ENCODE results near the gene ITGAE. TPM values are rescaled to one million over a fixed set of nuclear protein-coding genes. Genes with fewer than 3 reads are reported as not detected.
A peak's percentile ranks its signal among the peaks of the same experiment; 100 is the strongest.

Gene ITGAE
- polyA plus RNA-seq, 3 donors from 2014 or later, result 68.2 to 81.9 (median 81.8) TPM

DNA sequence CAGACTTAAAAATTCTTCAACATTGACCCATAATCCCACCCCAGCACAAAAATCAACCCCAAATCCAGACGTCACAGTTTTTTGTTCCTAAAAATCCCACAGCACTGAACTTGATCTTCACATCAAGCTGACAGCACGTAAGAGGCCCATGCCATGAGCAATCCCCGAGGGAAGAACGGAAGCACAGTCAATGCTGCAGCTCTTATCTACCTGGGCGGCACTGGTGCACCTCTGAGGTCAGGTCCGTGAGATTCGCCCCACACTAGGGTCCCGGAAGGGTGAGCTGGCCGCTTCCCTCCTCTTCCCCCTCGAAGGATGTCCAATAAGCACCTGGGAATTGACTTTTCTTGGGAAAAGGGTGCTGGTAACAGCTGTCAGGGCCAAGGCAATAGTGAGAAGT is 11.3 kb upstream of the ITGAE start:
- DNase-seq, result no peak
- Mint-ChIP-seq H3K4me1 (no peaks in the 10 kb centered on the region), H3K36me3 (peaks cover 42 to 63% (median 53%) of the 10 kb centered on the region in 3 donors), H3K9me3 (no peaks in the 10 kb centered on the region), H3K27ac (no peak overlapping the region), H3K4me3 (no peak overlapping the region), H3K27me3 (ENCODE audit: low read depth in 3 of 3) (peaks cover 0 to 4% (median 0%) of the 10 kb centered on the region in 3 donors)

DNA sequence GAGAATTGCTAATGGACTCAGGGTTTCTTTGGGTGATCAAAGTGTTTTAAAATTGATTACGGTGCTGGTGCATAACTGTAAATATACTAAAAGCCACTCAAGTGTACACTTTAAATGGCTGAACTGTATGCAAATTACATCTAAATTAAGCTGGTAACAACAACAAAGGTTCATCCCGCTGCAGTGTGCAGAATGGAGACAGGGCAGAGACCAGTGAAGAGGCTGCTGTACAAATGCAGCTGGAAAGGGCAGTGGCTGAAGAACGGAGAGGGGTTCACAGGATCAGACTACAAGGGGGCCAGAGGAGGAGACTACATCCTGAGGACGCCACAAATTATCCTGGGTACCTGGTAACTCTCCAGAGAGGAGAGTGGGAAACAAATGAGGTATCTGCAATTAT is 9.0 kb upstream of the ITGAE start:
- H3K9me3 Mint-ChIP-seq, result no peaks in the 10 kb centered on the region
- peaks cover 36 to 57% (median 44%) of the 10 kb centered on the region in 3 donors for H3K36me3 Mint-ChIP-seq
- no peak for DNase-seq
- peak overlapping the region in 1 of 6 donors; percentile 53 for H3K27ac Mint-ChIP-seq
- H3K27me3 Mint-ChIP-seq (ENCODE audit: low read depth in 3 of 3), result peaks cover 0 to 4% (median 0%) of the 10 kb centered on the region in 3 donors
- peaks cover 0 to 1% of the 10 kb centered on the region in 2 donors for H3K4me1 Mint-ChIP-seq
- no peak overlapping the region for H3K4me3 Mint-ChIP-seq

DNA sequence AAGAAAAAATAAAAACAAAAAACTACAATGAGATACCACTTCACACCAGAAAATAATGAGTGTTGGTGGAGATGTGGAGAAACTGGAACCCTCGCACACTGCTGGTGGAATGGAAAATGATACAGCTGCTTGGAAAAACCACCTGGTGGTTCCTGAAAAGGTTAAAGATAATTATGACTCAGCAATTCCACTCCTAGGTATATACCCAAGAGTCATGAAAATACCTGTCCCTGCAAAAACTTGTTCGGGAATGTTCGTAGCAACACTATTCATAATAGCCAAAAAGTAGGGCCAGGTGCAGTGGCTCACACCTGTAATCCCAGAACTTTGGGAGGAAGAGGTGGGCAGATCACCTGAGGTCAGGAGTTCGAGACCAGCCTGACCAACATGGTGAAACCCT is 8.1 kb upstream of the ITGAE start:
- H3K4me3 Mint-ChIP-seq, result no peak overlapping the region
- peaks cover 0 to 1% of the 10 kb centered on the region in 2 donors for H3K4me1 Mint-ChIP-seq
- H3K27me3 Mint-ChIP-seq (ENCODE audit: low read depth in 3 of 3), result peaks cover 0 to 5% (median 0%) of the 10 kb centered on the region in 3 donors
- H3K36me3 Mint-ChIP-seq, result peaks cover 29 to 48% (median 38%) of the 10 kb centered on the region in 3 donors
- H3K9me3 Mint-ChIP-seq, result no peaks in the 10 kb centered on the region
- no peak overlapping the region for H3K27ac Mint-ChIP-seq
- DNase-seq, result no peak

DNA sequence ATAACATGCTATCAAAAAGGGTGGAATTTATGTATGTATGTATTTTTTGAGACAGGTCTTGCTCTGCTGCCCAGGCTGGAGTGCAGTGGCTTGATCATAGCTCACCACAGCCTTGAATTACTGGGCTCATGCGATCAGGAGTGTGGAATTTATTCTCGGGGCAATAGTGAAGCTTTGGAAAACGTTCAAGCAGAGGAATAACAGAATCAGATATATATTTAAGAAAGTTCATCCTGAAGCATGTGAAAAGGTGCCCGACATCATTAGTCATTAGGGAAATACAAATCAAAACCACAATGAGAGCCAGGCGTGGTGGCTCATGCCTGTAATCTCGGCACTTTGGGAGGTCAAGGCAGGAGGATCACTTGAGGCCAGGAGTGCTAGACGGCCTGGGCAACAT is 7.7 kb upstream of the ITGAE start:
- Mint-ChIP-seq H3K4me1 (peaks cover 0 to 1% of the 10 kb centered on the region in 2 donors), H3K36me3 (peaks cover 29 to 43% (median 34%) of the 10 kb centered on the region in 3 donors), H3K9me3 (no peaks in the 10 kb centered on the region), H3K4me3 (no peak overlapping the region), H3K27me3 (ENCODE audit: low read depth in 3 of 3) (peaks cover 0 to 5% (median 0%) of the 10 kb centered on the region in 3 donors), H3K27ac (no peak overlapping the region)
- DNase-seq, result no peak

DNA sequence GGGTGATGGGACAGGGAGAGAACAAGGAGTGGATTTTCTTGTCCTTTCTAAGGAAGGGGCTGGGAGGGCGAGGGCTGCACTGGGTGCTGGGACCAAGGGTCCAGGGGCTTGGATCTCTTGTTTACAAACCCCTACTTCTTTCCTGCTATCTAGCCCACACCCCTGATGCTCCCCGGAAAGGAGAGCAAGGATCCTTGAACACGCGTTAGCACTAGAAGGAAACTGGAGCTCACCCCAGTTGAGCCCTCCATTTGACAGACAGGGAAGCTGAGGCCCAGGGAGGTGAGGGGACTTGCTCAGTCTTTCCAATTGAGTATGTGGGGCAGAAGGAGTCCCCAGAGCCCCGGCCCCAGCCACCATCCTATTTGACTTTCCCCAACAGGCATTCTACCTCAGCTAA is 4.6 kb upstream of the ITGAE start:
- Mint-ChIP-seq H3K27ac (no peak overlapping the region), H3K4me1 (peaks cover 6 to 8% of the 10 kb centered on the region in 2 donors), H3K27me3 (ENCODE audit: low read depth in 3 of 3) (peaks cover 0 to 6% (median 0%) of the 10 kb centered on the region in 3 donors), H3K4me3 (no peak overlapping the region), H3K9me3 (no peaks in the 10 kb centered on the region), H3K36me3 (peaks cover 19 to 32% (median 26%) of the 10 kb centered on the region in 3 donors)
- no peak for DNase-seq

DNA sequence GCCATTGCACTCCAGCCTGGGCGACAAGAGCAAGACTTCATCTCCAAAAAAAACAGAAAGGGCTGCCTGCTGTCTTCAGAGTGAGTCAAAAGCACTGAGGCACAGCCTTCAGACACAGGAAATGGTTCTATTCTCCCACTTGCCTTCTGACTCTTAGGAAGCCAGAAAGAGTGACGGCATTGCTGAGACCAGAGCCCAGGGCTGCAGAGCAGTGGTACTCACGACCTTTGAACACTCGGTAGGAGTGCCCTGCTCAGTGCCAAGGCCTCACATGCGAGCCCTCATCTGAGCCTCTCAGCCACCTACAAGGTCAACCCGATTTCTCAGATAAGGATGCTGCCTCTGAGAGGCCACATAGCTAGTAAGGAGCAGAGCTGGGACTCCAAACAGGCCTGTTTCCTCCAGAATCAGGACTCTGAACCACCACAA is 3.5 kb upstream of the ITGAE start:
- H3K4me1 Mint-ChIP-seq, result peaks cover 9 to 14% of the 10 kb centered on the region in 2 donors
- no peak for DNase-seq

DNA sequence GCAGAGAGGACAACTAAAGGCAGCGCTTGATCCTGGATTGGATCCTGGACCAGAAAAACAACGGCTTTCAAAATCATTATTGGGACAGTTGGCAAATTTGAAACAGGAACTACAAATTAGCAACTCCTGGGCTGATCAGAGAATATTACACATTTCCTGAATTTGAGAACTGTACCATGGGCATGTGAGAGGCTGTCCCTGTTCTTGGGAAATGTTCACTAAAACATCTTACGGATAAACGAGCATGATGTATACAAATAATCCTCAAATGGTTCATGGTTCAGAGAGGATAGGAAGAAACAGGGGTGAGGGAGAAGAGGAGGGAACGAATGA is 2.3 kb upstream of the ITGAE start:
- Mint-ChIP-seq H3K27ac (peak overlapping the region in 1 of 6 donors; percentile 45), H3K4me3 (no peak overlapping the region), H3K36me3 (peaks cover 13 to 19% (median 15%) of the 10 kb centered on the region in 3 donors), H3K27me3 (ENCODE audit: low read depth in 3 of 3) (peaks cover 0 to 7% (median 3%) of the 10 kb centered on the region in 3 donors), H3K4me1 (peaks cover 16 to 25% of the 10 kb centered on the region in 2 donors), H3K9me3 (no peaks in the 10 kb centered on the region)
- DNase-seq, result no peak

More for the DNA sequence above, 3.5 kb upstream of the ITGAE start:
- Mint-ChIP-seq H3K36me3 (peaks cover 13 to 25% (median 19%) of the 10 kb centered on the region in 3 donors), H3K9me3 (no peaks in the 10 kb centered on the region), H3K4me3 (no peak overlapping the region), H3K27ac (no peak overlapping the region), H3K27me3 (ENCODE audit: low read depth in 3 of 3) (peaks cover 0 to 6% (median 3%) of the 10 kb centered on the region in 3 donors)

DNA sequence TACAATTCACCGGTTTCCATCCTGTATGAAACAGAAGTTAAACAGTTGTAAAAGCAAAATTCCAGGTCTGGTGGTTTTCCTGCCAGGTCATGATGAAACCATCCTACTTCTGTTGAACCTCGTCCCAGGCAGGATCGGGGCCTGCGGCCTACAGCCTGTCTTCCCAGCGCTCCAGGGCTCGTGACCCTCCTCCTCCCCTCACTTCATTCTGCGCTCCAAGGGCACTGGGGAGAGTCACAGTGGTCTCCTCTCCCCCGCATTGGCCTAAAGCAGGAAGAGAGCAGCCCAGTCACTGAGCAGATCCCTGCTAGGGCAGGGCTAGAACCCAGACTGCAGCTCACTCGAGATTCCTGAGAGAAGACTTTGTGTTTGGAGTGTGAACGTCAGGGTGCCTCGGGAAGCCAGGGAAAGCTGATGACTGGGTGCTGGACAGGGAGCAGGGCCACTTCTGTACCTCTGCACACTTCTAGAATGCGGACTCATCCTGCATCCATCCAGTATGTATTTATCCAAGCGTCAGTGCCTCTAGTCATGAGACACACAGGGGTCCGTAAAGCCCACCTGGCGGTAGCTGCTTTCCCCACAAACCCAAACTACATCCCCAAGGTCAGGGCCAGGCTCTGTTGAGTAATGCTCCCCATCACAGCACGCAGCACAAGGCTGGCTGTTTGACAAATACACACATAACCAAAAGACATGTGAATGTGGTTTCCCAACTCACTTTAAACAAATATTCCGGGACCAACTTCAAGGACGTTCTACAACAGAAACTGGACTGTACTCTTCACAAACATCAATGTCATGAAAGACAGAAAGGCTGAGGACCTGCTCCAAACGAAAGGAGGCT is 1.7 kb upstream of the ITGAE start:
- H3K27me3 Mint-ChIP-seq (ENCODE audit: low read depth in 3 of 3), result peaks cover 2 to 11% (median 3%) of the 10 kb centered on the region in 3 donors
- H3K9me3 Mint-ChIP-seq, result no peaks in the 10 kb centered on the region
- no peak overlapping the region for H3K4me3 Mint-ChIP-seq
- H3K36me3 Mint-ChIP-seq, result peaks cover 9 to 15% (median 10%) of the 10 kb centered on the region in 3 donors
- DNase-seq, result no peak
- peak overlapping the region in 1 of 6 donors; percentile 45 for H3K27ac Mint-ChIP-seq
- peaks cover 22 to 29% of the 10 kb centered on the region in 2 donors for H3K4me1 Mint-ChIP-seq

DNA sequence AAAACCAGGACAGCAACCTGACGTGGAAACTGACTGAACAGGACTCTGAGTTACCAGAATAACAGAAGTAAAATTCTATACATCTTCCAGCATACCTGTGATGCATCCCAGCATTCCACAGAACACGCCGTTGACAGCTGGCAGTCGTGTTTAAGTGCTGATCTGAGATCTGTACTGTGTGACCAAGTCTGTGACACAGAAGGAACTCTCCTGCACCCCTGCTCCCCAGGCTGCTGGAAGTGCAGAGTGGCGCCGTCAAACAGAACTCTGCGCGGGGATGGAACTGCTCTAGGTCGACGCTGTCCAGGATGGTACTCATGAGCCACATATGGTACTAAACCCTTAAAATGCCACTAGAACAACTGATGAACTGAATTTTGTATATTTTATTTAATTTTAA is 804 bp upstream of the ITGAE start:
- Mint-ChIP-seq H3K27me3 (ENCODE audit: low read depth in 3 of 3) (peaks cover 5 to 14% (median 6%) of the 10 kb centered on the region in 3 donors), H3K4me1 (peaks cover 29 to 34% of the 10 kb centered on the region in 2 donors), H3K9me3 (no peaks in the 10 kb centered on the region), H3K36me3 (peaks cover 2 to 6% (median 6%) of the 10 kb centered on the region in 3 donors), H3K4me3 (no peak overlapping the region), H3K27ac (peak overlapping the region in 1 of 6 donors; percentile 7)
- no peak for DNase-seq

DNA sequence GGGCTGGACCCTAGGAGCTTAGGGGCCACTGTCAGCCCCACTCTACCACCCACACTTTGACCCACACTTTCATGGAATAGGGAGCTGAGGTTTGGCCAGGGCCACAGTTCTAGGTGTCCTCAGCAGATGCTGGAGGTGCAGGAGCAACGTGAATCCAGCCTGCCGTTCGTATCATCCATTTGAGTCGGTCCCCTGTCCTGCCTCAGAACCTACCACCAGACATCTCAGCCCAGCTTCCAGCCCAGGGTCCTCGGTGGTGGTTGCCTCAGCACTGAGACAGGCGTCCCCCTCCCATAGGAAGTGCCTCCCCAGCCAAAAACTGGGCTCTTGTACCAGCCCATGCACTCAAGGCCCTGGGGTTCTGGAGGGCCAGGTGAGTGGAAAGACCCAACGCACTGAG is 359 bp upstream of the ITGAE start:
- no peak overlapping the region for H3K4me3 Mint-ChIP-seq
- H3K9me3 Mint-ChIP-seq, result no peaks in the 10 kb centered on the region
- H3K4me1 Mint-ChIP-seq, result peaks cover 34 to 38% of the 10 kb centered on the region in 2 donors
- peaks cover 0 to 6% (median 5%) of the 10 kb centered on the region in 3 donors for H3K36me3 Mint-ChIP-seq
- H3K27me3 Mint-ChIP-seq (ENCODE audit: low read depth in 3 of 3), result peaks cover 9 to 18% (median 10%) of the 10 kb centered on the region in 3 donors
- H3K27ac Mint-ChIP-seq, result no peak overlapping the region
- no peak for DNase-seq

DNA sequence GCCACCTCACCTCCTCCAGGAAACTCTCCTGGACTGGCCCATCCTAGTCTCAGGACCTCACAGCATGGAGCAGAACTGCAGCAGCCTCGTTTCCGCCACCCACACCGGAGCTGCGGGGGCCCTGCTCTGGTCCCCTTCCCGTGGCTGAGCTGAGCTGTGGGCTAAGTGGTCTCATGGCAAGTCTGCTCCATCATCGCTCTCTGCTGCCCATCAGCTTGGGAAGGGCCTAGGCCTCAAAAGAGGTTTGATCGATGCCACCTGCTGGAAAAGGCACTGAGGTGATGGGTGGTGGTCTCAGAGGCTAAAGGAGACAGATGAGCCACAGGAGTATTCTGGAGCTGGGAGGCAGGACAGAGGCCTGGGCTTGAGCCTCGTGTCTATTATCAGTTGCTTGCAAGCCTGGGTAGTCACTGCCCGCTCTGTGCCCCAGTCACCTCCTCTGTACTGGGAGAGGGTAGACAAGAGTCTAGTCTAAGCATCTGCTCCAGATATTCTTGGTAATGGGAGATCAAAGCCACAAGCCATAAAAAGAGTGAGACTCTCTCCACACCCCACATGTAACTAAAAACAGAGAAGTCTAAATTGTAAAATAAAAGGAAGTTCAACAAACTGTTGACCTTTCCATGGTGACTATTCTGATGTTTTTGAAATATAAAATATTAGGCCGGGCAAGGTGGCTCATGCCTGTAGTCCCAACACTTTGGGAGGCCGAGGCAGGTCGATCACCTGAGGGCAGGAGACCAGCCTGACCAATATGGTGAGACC is 1.6 kb downstream of the ITGAE start:
- DNase-seq, result no peak
- Mint-ChIP-seq H3K4me3 (no peak overlapping the region), H3K9me3 (peaks cover 0 to 2% (median 0%) of the 10 kb centered on the region in 6 donors), H3K27ac (peak overlapping the region in 5 of 6 donors; percentile 51 to 89 (median 69)), H3K4me1 (peaks cover 53 to 54% of the 10 kb centered on the region in 2 donors), H3K27me3 (ENCODE audit: low read depth in 3 of 3) (peaks cover 24 to 31% (median 26%) of the 10 kb centered on the region in 3 donors), H3K36me3 (peaks cover 0 to 5% (median 3%) of the 10 kb centered on the region in 3 donors)

DNA sequence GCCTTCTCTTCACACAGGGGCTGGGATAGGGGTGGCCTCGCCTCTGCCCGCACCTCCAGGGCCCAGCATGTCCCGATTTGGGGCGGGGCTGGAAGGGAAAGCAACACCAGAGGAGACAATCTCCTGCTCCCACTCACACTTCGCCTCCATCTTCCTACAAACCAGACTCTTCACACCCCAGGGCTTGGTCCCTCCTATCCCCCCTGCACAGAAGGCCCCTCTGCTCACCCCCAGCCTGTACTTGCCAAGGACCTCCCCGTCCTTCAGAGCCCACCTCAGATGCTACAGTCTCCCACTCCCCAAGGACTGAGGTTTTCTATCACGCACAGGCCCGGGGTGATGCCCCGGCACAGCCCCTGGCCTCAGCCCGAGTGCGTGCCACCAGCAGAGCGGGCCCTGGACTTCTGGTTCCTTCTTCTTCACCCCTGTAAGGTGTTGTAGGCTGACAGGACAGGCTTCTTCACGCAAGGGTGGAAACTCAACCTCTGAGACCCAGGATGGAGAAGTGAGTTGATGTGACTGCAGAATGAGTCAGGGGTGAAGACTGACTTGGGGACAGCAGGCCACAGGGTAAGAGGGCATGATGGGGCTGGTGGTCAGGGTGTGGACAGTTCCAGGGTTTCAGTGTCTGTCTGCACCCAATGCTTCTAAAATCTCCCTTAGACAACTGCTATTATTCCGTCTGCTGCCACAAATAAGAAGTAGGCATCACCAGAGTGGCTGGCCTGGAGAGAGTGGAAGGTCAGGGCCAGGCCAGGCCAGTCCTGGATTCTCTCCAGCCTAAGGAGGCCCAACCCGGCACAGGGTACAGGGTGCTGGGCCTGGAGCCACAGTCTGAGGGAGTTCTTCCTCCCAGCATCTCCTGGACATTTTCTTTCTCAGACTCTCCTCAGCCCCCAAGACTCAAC is 2.5 kb downstream of the ITGAE start:
- Mint-ChIP-seq H3K27me3 (ENCODE audit: low read depth in 3 of 3) (peaks cover 26 to 31% (median 26%) of the 10 kb centered on the region in 3 donors), H3K27ac (peak overlapping the region in 5 of 6 donors; percentile 48 to 93 (median 89)), H3K4me3 (peak overlapping the region in 4 of 5 donors; percentile 15 to 46 (median 39)), H3K9me3 (peaks cover 0 to 2% (median 0%) of the 10 kb centered on the region in 6 donors), H3K4me1 (peaks cover 55 to 56% of the 10 kb centered on the region in 2 donors), H3K36me3 (peaks cover 0 to 5% (median 3%) of the 10 kb centered on the region in 3 donors)
- no peak for DNase-seq

DNA sequence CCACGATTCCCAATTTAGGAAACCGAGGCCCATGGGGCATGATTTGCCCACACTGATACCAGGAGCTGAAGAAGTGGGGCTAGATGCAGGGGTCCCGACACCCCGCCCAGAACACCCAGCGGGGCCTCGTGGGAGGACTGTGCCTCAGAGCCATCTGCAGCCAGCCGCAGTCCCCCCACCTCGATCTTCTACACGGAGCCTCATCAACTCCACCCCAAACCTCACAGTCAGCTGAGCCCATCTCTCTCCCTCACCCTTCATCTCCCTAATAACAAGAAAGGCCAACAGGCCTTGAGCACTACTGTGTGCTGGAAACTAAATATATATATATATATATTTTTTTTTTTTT is 4.2 kb downstream of the ITGAE start:
- peaks cover 55 to 56% of the 10 kb centered on the region in 2 donors for H3K4me1 Mint-ChIP-seq
- DNase-seq, result no peak
- H3K4me3 Mint-ChIP-seq, result peak overlapping the region; percentile 68 to 90 (median 71)
- peak overlapping the region; percentile 95 to 100 (median 98) for H3K27ac Mint-ChIP-seq
- H3K36me3 Mint-ChIP-seq, result no peaks in the 10 kb centered on the region
- peaks cover 26 to 31% (median 26%) of the 10 kb centered on the region in 3 donors for H3K27me3 Mint-ChIP-seq (ENCODE audit: low read depth in 3 of 3)
- H3K9me3 Mint-ChIP-seq, result peaks cover 0 to 2% (median 0%) of the 10 kb centered on the region in 6 donors
